Right lobe of liver (tissue), 4 donors: ENCODE data around the gene TM7SF3.

Source experiments
- CTCF ChIP-seq, 4 donors: fragments of 200-600 bp in 3 of 4; fragments of 450-650 bp in 1 of 4; IDR thresholded peaks; one replicate each; pipeline versions ENCODE4 v1.5.1 to v1.8.0; 2016 to 2022; ENCODE audit warnings: antibody characterized with exemption in 4 of 4, mild to moderate bottlenecking in 2 of 4
- POLR2A ChIP-seq: fragments of 450-650 bp; IDR thresholded peaks from one replicate; pipeline ENCODE4 v1.6.1; 2017; ENCODE audit warnings: antibody characterized with exemption, mild to moderate bottlenecking
- donor health status: DM: no; HTN: no; CAD: no.
- donor health status: DM: no; HTN: no; CAD: no.
- donor health status: DM: no; HTN: yes; CAD: no.

GRCh38 chr12:26988703-26989102 is 25.5 kb downstream of the TM7SF3 start:
- no peak for TF ChIP-seq POLR2A
- TF ChIP-seq CTCF (IDR thresholded peaks at IDR 0.05): no peak
